ENCODE measurements around the gene AP2B1.
"Not testable (repeated sequence)": the region's sequence is repeated elsewhere in the genome, so short reads cannot be mapped to it uniquely, and the experiment has no call there.

The AP2B1 gene

DNA sequence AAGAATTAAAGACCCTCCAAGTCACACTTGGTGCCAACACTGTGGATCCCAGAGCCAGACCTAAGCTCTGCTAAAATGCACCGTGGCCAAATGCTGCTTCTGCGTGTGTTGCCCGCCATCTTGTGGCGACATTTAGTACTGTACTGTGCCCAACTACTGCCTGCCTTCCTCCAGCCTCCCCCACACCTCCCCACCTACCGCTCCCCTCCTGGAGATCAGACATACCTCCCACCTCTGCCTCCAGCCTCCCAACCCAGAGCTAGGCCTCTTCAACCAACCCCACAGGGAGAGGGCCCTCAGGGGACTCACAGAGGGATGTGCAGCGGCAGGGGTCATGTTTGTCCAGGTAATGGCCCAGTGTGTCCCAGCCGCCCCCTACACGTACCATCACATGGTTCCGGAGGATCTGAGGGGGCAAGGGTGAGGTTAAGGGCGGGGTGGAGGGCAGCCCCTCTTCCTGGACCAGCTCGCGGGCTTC, 160.5 kb downstream of the AP2B1 start:
- DNase-seq (ENCODE audit: low read depth, low spot score): peak; percentile 91

DNA sequence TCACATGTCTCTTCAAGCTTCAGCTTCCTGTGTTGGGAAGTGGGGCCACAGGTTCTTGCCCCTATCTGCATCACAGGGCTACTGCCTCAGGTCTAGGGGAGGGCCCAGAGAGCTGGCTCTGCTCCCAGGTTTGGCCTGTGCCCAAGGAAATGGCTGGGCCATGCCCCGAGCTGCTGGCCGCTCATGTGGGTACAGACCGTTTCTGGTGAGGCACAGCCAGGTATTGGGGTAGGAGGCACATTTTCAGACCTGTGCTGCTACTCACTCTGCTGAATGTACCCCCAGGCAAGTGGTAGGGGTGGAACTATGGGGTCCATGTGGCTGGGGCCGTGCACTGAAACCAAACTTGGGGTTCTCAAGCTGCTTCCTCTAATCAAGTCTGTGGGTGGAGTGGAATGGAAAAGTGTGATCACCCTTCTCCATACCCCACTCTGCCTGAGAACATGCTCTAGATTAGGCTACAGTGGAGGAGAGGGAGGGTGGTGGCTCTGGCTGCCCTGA, 161.3 kb downstream of the AP2B1 start:
- DNase-seq (ENCODE audit: low read depth, low spot score): no peak

DNA sequence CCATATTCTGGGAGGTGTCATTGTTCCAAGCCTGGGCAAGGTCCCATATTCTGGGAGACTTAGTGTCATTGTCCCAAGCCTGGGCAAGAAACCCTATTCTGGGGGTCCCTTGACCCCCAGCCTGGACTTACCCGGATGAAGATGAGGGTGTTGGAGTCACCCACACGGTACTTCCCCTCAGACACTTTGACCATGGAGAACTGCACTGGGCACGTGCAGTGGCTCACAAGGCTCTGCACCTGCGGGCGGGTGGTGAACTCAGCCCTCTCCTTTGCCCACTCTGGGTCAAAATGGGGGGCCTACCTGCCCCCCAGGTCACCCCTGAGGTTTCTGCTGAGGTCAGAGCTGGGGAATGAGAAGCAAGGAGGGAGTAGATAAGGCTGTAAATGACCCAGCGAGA, 161.9 kb downstream of the AP2B1 start:
- DNase-seq (ENCODE audit: low read depth, low spot score): no peak

DNA sequence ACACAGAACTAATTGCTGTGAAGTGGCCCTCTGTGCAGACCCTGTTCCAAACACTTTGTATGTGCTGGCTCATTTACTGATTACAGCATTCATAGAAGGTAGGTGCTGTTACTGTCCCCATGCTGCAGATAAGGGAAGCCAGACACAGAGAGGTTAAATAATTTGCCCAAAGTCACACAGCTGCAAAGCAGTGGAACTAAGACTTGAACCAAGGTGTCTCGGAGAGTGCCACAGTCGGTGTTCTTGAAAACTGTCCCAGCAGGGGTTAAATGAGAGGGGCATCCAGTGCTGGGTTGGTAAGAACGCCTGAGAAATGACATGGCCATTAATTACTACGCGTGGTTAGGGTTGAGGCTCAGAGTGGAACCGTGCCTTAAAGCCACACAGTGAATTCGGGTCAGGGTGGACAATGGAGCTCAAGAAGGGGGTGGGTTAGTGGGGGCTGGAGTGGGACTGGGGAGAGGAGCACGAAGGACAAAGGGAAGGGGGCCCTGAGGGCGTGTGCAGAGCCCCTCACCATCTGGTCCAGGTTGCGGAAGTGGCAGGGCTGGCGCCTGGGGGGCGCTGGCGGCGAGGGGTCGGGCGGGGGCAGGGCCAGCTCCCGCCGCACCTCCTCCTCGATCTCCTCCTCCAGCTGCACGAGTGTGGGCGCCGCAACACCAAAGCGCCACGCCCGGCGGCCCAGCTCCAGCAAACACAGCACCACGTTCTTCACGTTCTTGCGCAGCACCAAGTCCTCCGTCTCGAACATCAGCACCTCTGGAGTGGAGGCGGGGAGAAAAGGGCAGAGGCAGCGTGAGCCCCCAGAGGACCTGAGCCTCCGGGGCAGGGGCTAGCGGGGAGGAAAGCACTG, 162.7 kb downstream of the AP2B1 start:
- peak; percentile 49 for DNase-seq (ENCODE audit: low read depth, low spot score)

DNA sequence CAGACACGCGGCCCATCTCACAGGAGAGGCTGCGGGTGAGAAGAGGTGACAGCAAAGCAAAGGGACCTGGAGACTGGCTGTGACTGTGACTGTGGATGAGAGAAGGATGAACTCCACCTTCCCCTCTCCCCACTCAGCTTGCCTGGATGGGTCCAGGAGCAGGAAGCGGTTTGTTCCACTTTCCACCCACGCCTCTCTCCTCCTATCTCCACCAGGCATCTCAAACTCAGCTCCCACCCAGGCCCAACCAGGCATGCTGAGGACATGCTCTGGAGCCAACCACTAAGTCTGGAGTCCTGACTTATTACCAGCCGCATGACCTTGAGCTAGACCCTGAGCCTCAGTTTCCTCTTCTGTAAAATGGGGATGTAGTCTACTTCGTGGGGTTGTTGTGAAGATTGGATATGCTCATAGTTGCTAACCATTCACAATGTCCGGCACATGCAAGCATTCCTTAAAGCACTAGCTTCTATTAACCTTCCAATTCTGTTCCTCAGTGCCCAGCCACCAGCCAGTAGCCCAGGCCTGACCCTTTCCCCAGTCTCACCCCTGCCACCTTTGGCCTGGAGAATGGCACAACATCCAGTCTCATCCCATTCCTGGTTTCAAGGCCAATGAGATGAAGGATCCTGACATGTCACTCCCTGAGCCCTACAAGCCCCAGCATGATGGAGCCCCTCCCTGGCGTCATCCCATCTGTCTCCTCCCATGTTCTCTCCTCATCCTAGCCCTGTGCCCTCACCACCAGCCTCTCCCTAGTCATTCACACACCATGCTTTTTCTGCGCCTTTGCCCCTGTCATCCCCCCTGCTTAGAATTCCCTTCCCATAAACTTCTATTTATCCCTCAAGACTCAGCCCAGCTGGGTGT, 163.6 kb downstream of the AP2B1 start:
- DNase-seq (ENCODE audit: low read depth, low spot score): no peak

DNA sequence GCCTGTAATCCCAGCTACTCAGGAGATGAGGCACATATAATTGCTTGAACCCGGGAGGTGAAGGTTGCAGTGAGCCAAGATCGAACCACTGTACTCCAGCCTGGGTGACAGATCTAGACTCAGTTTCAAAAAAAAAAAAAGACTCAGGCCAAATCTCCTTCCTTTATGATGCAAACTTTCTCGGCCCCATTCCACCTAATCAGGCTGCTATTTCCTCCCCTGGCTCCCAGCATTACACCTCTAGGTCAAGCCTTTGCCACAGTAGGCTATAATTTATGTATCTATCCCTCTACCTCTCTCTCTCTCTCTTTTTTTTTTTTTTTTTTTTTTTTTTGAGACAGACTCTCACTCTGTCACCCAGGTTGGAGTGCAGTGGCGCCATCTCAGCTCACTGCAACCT, 164.4 kb downstream of the AP2B1 start:
- DNase-seq (ENCODE audit: low read depth, low spot score): not testable (repeated sequence)

DNA sequence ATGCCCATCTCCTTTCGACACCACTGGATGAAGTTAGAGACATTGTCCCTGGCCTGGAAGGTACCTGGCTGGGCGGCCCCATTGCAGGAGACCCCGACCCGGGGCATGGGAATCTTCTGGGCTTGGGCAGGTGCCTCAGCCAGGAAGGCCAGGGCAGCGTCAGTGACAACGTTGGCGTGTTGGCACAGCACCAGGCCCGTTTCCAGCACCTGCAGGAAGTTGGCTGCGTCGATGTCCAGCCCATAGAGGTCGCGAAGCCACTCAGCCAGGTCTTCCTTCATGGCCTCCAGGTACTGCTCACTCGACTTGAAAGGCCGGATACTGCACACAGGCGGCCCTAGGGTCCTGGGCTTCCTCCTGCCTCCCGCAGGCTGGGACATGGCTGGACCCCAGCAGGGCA, 165.3 kb downstream of the AP2B1 start:
- DNase-seq (ENCODE audit: low read depth, low spot score): no peak

DNA sequence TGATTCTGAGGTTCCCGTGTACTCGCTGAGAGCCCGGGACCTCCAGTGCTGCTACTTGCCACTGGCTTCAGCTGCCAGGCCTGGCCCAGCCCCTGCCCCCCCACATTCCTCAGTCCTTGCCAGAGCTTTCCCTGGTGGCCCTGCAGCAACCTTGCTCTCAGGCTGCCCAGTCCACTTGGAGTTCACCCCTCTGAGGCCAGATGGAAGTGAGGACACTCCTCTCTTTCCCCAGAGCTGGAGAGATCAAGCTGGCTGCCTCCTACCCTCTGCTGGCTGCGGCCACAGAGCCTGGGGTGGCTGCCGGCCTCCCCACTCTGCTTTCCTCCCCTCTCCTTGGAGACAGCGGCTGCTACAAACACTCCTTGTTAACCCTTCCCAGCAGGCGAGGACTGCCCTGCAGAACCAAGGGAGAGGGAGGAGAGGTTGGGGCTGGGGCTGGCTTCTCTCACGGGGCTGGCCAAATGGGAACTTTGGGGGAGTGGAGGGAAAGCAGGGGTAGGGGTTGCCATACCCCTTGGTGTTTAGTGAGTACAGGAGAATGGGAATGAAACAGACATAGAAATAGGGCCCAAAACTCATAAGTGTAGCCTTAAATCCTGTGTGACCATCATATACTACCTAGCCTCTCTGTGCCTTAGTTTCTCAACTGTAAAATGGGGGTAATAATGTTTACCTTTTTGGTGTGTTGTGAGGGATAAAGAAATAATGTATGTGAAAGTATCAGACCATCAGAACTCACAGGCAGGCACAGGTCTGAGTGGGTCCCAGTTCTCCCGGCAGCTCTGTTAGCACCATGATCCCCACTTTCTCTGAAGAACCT, 166.0 kb downstream of the AP2B1 start, which contains the start of gene GAS2L2:
TSS of gene GAS2L2 (minus strand) at position 295 of the 820 bp plus-strand sequence. CDS start 389 bp downstream, outside the sequence.
- DNase-seq (ENCODE audit: low read depth, low spot score): no peak

DNA sequence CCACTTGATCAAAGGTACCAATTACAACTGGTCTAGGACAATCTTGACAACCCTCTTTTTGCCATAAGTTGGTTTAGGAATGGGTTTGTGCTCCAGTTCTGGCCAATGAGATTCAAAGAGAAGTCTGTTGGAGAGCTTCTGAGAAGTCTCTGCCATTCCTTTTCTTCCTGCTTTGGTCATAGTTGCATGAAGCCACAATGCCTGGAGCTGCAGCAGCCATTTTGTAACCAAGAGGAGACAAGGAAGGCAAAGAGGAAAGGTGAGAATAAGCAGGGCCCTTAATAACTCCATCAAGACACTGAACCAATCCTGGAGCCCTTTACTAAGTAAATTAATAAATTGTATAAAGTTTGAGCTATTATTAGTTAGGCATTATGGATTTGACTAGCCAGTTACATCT, 170.1 kb downstream of the AP2B1 start:
- DNase-seq (ENCODE audit: low read depth, low spot score): no peak

DNA sequence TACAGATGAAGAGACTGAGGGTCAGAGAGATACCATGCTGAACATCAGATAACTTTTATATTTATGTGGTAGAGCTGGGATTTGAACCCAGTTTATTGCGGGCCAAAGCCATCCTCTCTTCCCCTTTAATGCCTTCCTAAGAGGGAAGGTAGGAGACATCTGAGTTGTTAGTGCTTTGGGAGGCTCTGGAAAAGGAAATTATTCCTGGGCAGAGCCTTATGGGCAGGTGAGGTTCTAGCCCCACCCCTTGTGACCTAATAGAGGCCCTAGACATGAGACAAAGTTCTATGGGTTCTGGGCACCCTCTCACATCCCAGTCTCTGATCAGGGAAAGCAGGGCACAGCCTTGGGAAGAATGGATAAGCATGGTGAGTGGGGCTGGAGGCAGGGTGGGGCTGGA, 173.5 kb downstream of the AP2B1 start, which contains the start of gene C17orf50:
TSS of gene C17orf50 (plus strand) at position 301 of the 400 bp plus-strand sequence. CDS start at position 356, 55 bp downstream.
- no peak for DNase-seq (ENCODE audit: low read depth, low spot score)

DNA sequence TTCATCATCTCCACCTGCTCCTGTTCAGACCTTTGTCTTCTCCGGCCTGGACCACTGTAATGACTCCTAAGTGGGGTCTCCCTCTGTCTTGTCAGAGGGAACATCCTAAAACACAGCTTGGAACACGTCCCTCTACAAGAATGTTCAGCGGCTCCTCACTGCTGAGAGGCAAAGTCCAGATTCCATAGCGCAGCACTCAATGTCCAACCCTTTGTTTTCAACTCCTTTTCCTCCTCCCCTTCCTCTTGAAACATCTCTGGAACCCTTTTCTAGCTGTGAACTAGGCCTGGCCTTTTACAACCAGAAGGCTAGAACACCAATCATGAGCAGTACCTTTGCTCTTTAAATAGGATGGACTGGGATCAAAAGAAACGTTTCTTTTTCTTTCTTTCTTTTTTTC, 174.5 kb downstream of the AP2B1 start:
- no peak for DNase-seq (ENCODE audit: low read depth, low spot score)

DNA sequence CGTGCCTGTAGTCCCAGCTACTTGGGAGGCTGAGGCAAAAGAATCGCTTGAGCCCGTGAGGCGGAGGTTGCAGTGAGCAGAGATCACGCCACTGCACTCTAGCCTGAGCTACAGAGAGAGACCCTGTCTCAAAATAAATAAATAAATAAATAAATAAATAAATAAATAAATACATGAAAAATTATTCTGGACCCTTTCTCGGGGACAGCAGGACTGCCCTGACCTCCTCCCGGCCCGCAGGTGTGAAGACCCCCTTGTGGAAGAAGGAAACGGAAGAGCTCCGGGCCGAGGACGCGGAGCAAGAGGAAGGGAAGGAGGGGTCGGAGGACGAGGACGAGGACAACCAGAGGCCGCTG, 176.6 kb downstream of the AP2B1 start:
- no peak for DNase-seq (ENCODE audit: low read depth, low spot score)

DNA sequence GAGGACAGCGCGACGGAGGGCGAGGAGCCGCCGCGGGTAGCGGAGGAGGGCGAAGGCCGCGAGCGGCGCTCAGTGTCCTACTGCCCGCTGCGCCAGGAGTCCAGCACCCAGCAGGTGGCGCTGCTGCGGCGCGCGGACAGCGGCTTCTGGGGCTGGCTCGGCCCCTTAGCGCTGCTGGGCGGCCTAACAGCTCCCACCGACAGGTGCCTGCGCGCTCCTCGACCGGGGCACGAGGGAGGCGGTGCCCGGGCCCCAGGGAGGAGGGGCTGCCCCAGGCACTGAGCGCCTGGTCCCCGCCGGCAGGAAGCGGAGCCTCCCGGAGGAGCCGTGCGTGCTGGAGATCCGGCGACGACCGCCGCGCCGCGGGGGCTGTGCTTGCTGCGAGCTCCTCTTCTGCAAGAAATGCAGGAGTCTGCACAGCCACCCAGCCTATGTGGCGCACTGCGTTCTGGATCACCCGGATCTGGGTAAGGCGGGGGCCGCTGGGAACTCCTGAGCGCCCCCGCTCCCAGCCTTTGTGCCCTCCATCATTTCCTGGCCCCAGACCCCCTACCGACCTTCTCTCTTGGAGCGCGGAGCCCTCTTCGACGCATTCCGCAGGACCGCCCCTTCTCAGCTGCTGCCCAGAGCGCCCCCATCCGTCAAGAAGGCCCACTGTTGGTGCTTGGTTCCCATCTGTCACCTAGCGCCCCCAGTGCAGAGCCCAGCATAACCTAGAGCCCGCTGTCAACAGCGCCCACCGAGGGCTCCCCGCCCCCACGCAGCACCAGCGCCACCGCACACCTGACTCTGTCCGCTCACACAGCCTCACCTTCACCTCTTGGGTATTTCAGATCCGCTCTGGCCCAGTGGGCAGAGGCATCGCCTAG, 177.2 kb downstream of the AP2B1 start:
- peak; percentile 99 for DNase-seq (ENCODE audit: low read depth, low spot score)

DNA sequence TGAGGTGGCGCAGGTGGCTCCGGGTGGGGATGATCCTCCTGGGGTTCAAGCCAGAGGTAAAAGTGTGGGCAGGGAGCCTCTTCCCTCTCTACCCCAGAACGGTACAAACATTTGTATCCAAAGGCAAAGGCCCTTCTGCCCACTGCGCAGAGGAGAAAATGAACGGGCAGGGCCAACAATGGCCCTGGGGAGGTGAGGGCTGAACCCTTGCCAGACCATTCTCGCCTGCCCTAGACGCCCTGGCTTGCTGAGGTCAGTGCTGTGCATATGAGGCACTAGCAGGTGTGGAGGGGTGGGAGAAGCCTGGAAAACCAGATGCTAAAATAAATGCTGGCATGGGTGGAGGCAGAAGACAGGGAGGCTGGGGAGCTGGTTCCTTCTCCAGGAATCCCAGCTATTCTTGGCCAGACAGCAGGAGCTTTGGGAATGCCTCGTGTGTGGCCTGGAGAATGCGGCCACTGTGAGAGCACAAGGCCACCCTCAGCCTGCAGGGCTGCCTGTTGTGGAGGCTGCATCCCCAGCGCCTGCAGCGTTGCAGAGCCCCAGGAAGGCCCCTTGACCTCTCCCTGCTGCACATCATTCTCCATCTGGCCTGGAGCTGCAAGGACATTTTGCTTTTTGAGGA, 178.1 kb downstream of the AP2B1 start:
- DNase-seq (ENCODE audit: low read depth, low spot score): peak; percentile 82

DNA sequence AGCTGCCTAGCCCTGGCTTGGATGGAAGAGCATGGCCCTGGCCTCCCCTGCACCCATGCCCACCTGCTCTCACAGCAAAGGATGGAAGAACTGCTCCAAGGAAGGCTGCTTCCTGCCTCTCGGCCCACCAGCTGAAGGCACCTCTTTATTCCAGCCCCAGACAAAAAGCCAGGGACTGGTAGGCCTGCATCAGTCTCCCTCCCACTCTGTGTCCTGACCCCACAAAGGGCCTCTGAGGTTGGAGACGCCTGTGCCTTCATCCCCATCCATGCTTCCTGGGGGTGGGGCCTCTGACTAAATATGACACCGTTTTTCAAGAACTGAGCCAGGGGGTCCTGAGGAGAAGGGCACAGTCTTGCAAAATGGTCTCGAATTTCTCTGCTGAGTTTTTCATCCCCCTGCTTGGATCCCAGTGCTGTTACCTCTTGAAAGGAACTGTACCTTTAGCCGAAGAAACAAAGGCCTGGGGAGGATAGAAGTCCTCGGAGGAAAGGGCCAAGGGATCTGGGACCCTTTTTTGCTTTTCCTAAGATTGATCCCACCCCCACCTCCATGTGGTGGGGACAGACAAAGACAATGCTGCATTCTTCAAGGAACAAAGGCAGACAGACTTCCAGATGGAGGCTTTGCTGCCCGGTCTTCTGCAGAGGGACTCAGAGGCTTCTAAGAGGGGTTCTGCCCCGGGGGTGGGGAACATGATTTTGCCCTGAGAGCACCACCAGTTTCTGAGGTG, 178.8 kb downstream of the AP2B1 start:
- DNase-seq (ENCODE audit: low read depth, low spot score): no peak

DNA sequence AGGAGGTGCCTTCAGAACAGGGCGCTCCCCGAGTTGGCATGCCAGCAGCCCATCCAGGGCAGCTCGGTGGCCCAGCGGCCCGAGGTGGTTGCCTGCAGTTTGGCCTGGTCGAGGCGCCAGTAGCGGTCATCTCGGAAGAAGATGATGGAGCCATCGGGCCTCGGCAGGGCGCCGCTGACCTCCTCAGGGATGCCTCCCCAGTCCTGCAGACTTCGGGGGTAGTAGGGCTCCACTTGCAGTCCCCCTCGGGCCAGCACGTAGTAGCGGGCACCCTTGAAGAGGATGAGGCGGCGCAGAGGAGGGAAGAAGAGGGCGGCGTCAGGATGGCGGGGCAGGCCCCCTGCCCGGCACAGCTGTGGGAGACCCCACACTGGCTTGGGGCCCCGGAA, 179.4 kb downstream of the AP2B1 start:
- DNase-seq (ENCODE audit: low read depth, low spot score): no peak

DNA sequence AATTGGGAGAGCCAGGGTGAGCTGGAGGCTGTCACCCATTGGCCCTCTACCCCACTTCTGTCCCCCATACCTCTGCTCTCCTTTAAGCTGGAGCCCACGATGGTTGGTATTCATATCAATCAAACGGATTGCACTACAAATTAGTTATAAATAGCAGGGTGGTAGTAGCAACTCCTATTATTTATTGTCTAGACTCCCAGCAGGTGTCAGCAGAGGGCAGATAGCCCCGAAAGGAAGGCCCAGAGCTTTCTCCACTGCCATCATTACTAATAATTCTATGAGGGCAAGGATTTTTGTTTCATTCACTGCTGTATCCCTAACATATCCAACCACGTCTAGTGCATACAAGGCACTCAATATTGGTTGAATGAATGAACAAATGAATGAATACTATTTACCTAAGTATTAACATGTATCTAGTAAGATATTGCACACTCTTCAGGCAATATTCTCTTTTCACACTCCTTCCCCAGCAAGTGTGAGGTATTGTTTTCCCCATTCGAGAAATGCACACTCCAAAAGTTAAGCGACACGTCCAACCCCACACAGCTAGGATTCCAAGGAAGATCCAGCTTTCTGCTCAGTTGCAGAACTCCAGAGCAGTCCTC, 179.9 kb downstream of the AP2B1 start:
- DNase-seq (ENCODE audit: low read depth, low spot score): no peak

DNA sequence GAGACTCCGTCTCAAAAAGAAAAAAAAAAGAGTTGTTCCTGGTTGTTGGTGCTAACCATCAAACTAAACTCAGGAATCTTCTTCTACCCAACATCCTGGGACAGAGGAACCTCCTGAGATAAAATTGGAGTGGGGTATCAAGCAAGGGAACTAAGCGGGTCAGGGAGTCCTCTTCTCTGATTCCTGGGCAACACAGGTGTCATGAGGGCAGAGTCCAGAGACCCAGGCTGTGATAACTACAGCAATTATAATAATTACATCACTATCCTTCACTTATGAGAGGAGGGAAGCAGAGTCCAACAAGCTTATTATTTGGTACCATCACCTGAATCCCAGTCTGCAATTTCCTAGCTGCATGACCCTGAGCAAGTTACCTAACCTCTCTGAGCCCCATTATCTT, 181.7 kb downstream of the AP2B1 start:
- no peak for DNase-seq (ENCODE audit: low read depth, low spot score)
